ENCODE measurements around the gene SH3BP2.

GRCh38 chr4:2803624-2804448 lies 11.0 kb downstream of the SH3BP2 start:
- TF ChIP-seq CTCF (IDR thresholded peaks at IDR 0.05; ENCODE audit: low read depth, low read length), result no peak
- TF ChIP-seq MAX (IDR thresholded peaks at IDR 0.05; ENCODE audit: low read depth, low read length), result 0 out of 2 replicates have a peak, but pooled peaks have one; percentile 23
- TF ChIP-seq POLR2A (IDR thresholded peaks at IDR 0.05; ENCODE audit: extremely low read depth, insufficient read length), result no peak
- TF ChIP-seq MYC (IDR thresholded peaks at IDR 0.05; ENCODE audit: low read depth, low read length), result 0 out of 2 replicates have a peak, but pooled peaks have one; percentile 37

Data from NB4 (cell line).